KBM-7 (cell line): ENCODE data around the gene POT1.
A peak's percentile ranks its signal among the peaks of the same experiment; 100 is the strongest.

Source experiments
- DNase-seq: peaks from one replicate; pipeline ENCODE4 v3.0.0-alpha.2; 2015
- in situ Hi-C: fragments of 300-500 bp; cut with MboI; formaldehyde crosslinking; loops from 2 replicates; pipeline ENCODE4 v1.14.3; 2020; ENCODE audit warnings: low sequenced_read_pairs, low pct_unique_long_range_greater_than_20kb, mixed read lengths

Gene POT1

GRCh38 chr7:124918662-124919061 is 11.0 kb downstream of the POT1 start:
- no peak for DNase-seq
- in situ Hi-C loops, result no loop called here

- no peak for DNase-seq
- in situ Hi-C loops, result no loop called here
Observed at GRCh38 chr7:124915242-124915641, 14.4 kb downstream of the POT1 start.

- no peak for DNase-seq
Observed at GRCh38 chr7:124914298-124914697, 15.3 kb downstream of the POT1 start.

GRCh38 chr7:124912972-124913371 is 16.7 kb downstream of the POT1 start:
- DNase-seq, result no peak
- in situ Hi-C loops, result no loop called here

More at GRCh38 chr7:124914298-124914697, 15.3 kb downstream of the POT1 start:
- in situ Hi-C loops, result no loop called here

GRCh38 chr7:124909808-124910207 is 19.8 kb downstream of the POT1 start:
- in situ Hi-C loops, result no loop called here
- DNase-seq, result no peak

- in situ Hi-C loops, result no loop called here
- DNase-seq, result no peak
Observed at GRCh38 chr7:124908259-124908658, 21.4 kb downstream of the POT1 start.

- DNase-seq, result no peak
- in situ Hi-C loops, result no loop called here
Observed at GRCh38 chr7:124907490-124907889, 22.1 kb downstream of the POT1 start.

GRCh38 chr7:124898531-124898930 is 31.1 kb downstream of the POT1 start:
- in situ Hi-C loops, result no loop called here
- no peak for DNase-seq

GRCh38 chr7:124896001-124896400 is 33.6 kb downstream of the POT1 start:
- in situ Hi-C loops, result no loop called here
- no peak for DNase-seq

- DNase-seq, result no peak
- in situ Hi-C loops, result no loop called here
Observed at GRCh38 chr7:124893140-124893827, 36.3 kb downstream of the POT1 start.

- in situ Hi-C loops, result no loop called here
- DNase-seq, result no peak
Observed at GRCh38 chr7:124887247-124887646, 42.4 kb downstream of the POT1 start.

- no peak for DNase-seq
- in situ Hi-C loops, result no loop called here
Observed at GRCh38 chr7:124881981-124882380, 47.6 kb downstream of the POT1 start.

GRCh38 chr7:124879771-124880170 is 49.9 kb downstream of the POT1 start:
- no peak for DNase-seq
- in situ Hi-C loops, result no loop called here

- in situ Hi-C loops, result no loop called here
- no peak for DNase-seq
Observed at GRCh38 chr7:124879103-124879502, 50.5 kb downstream of the POT1 start.

- in situ Hi-C loops, result no loop called here
- DNase-seq, result no peak
Observed at GRCh38 chr7:124874644-124875163, 54.9 kb downstream of the POT1 start.

- in situ Hi-C loops, result no loop called here
- no peak for DNase-seq
Observed at GRCh38 chr7:124857672-124858235, 71.9 kb downstream of the POT1 start.

- in situ Hi-C loops, result no loop called here
- DNase-seq, result peak; percentile 58
Observed at GRCh38 chr7:124856299-124856888, 73.2 kb downstream of the POT1 start.

- in situ Hi-C loops, result no loop called here
- peak; percentile 77 for DNase-seq
Observed at GRCh38 chr7:124843336-124843735, 86.3 kb downstream of the POT1 start.

GRCh38 chr7:124840435-124840834 is 89.2 kb downstream of the POT1 start:
- in situ Hi-C loops, result no loop called here
- no peak for DNase-seq

- DNase-seq, result no peak
- in situ Hi-C loops, result no loop called here
Observed at GRCh38 chr7:124839687-124840086, 89.9 kb downstream of the POT1 start.
